ENCODE measurements around the gene HELZ2.

HELZ2 gene

GRCh38 chr20:63556873-63557478 is 17.1 kb downstream of the HELZ2 start:
- Mint-ChIP-seq H3K4me1 (ENCODE audit: low read depth) (peaks cover 7% of the 10 kb centered on the region), H3K27me3 (ENCODE audit: low read depth) (peaks cover 6% of the 10 kb centered on the region), H3K36me3 (ENCODE audit: low read depth) (peaks cover 13% of the 10 kb centered on the region), H3K27ac (no peak overlapping the region), H3K4me3 (no peak overlapping the region), H3K9me3 (no peaks in the 10 kb centered on the region)

- H3K4me3 Mint-ChIP-seq, result no peak overlapping the region
- H3K36me3 Mint-ChIP-seq (ENCODE audit: low read depth), result peaks cover 11% of the 10 kb centered on the region
- peaks cover 10% of the 10 kb centered on the region for H3K4me1 Mint-ChIP-seq (ENCODE audit: low read depth)
- H3K27ac Mint-ChIP-seq, result no peak overlapping the region
- no peaks in the 10 kb centered on the region for H3K9me3 Mint-ChIP-seq
- H3K27me3 Mint-ChIP-seq (ENCODE audit: low read depth), result peaks cover 9% of the 10 kb centered on the region
Measured at GRCh38 chr20:63555661-63556381, 18.2 kb downstream of the HELZ2 start.

GRCh38 chr20:63554361-63555278 is 19.4 kb downstream of the HELZ2 start:
- H3K9me3 Mint-ChIP-seq, result no peaks in the 10 kb centered on the region
- no peak overlapping the region for H3K27ac Mint-ChIP-seq
- peak overlapping the region; percentile 14 for H3K4me3 Mint-ChIP-seq
- H3K4me1 Mint-ChIP-seq (ENCODE audit: low read depth), result peaks cover 10% of the 10 kb centered on the region
- peaks cover 18% of the 10 kb centered on the region for H3K27me3 Mint-ChIP-seq (ENCODE audit: low read depth)
- H3K36me3 Mint-ChIP-seq (ENCODE audit: low read depth), result peaks cover 6% of the 10 kb centered on the region

GRCh38 chr20:63553933-63554290 is 20.1 kb downstream of the HELZ2 start, which contains the start of gene FNDC11:
Gene FNDC11 (plus strand): TSS chr20:63554159. CDS start chr20:63555664, 1,505 bp downstream.
- peak within 1 kb of the TSS; percentile 91 for H3K27ac Mint-ChIP-seq
- H3K27me3 Mint-ChIP-seq (ENCODE audit: low read depth), result peaks cover 24% of the 10 kb centered on the region
- no peaks in the 10 kb centered on the region for H3K9me3 Mint-ChIP-seq
- peaks cover 4% of the 10 kb centered on the region for H3K36me3 Mint-ChIP-seq (ENCODE audit: low read depth)
- peak within 1 kb of the TSS; percentile 72 for H3K4me3 Mint-ChIP-seq
- peaks cover 10% of the 10 kb centered on the region for H3K4me1 Mint-ChIP-seq (ENCODE audit: low read depth)

GRCh38 chr20:63553251-63553932 is 20.6 kb downstream of the HELZ2 start:
- Mint-ChIP-seq H3K4me1 (ENCODE audit: low read depth) (peaks cover 10% of the 10 kb centered on the region), H3K36me3 (ENCODE audit: low read depth) (peaks cover 4% of the 10 kb centered on the region), H3K4me3 (peak overlapping the region; percentile 72), H3K27ac (peak overlapping the region; percentile 91), H3K9me3 (no peaks in the 10 kb centered on the region), H3K27me3 (ENCODE audit: low read depth) (peaks cover 27% of the 10 kb centered on the region)

GRCh38 chr20:63552481-63553249 is 21.4 kb downstream of the HELZ2 start:
- peak overlapping the region; percentile 72 for H3K4me3 Mint-ChIP-seq
- H3K27me3 Mint-ChIP-seq (ENCODE audit: low read depth), result peaks cover 27% of the 10 kb centered on the region
- no peaks in the 10 kb centered on the region for H3K9me3 Mint-ChIP-seq
- peaks cover 10% of the 10 kb centered on the region for H3K4me1 Mint-ChIP-seq (ENCODE audit: low read depth)
- H3K36me3 Mint-ChIP-seq (ENCODE audit: low read depth), result peaks cover 3% of the 10 kb centered on the region
- H3K27ac Mint-ChIP-seq, result peak overlapping the region; percentile 91

- Mint-ChIP-seq H3K4me3 (no peak overlapping the region), H3K27me3 (ENCODE audit: low read depth) (peaks cover 27% of the 10 kb centered on the region), H3K27ac (peak overlapping the region; percentile 62), H3K9me3 (no peaks in the 10 kb centered on the region), H3K36me3 (ENCODE audit: low read depth) (no peaks in the 10 kb centered on the region), H3K4me1 (ENCODE audit: low read depth) (peaks cover 8% of the 10 kb centered on the region)
Measured at GRCh38 chr20:63551068-63551467, 23.0 kb downstream of the HELZ2 start.

- Mint-ChIP-seq H3K4me3 (no peak overlapping the region), H3K36me3 (ENCODE audit: low read depth) (no peaks in the 10 kb centered on the region), H3K27ac (no peak overlapping the region), H3K27me3 (ENCODE audit: low read depth) (peaks cover 31% of the 10 kb centered on the region), H3K9me3 (no peaks in the 10 kb centered on the region), H3K4me1 (ENCODE audit: low read depth) (peaks cover 8% of the 10 kb centered on the region)
Measured at GRCh38 chr20:63549679-63550282, 24.3 kb downstream of the HELZ2 start.

GRCh38 chr20:63549019-63549418 is 25.0 kb downstream of the HELZ2 start:
- H3K9me3 Mint-ChIP-seq, result no peaks in the 10 kb centered on the region
- H3K27ac Mint-ChIP-seq, result no peak overlapping the region
- H3K36me3 Mint-ChIP-seq (ENCODE audit: low read depth), result no peaks in the 10 kb centered on the region
- H3K27me3 Mint-ChIP-seq (ENCODE audit: low read depth), result peaks cover 31% of the 10 kb centered on the region
- H3K4me1 Mint-ChIP-seq (ENCODE audit: low read depth), result peaks cover 8% of the 10 kb centered on the region
- no peak overlapping the region for H3K4me3 Mint-ChIP-seq

- Mint-ChIP-seq H3K27ac (no peak overlapping the region), H3K36me3 (ENCODE audit: low read depth) (no peaks in the 10 kb centered on the region), H3K4me1 (ENCODE audit: low read depth) (peaks cover 8% of the 10 kb centered on the region), H3K4me3 (no peak overlapping the region), H3K27me3 (ENCODE audit: low read depth) (peaks cover 31% of the 10 kb centered on the region), H3K9me3 (no peaks in the 10 kb centered on the region)
Measured at GRCh38 chr20:63548542-63548941, 25.5 kb downstream of the HELZ2 start.

- no peaks in the 10 kb centered on the region for H3K9me3 Mint-ChIP-seq
- H3K27me3 Mint-ChIP-seq (ENCODE audit: low read depth), result peaks cover 30% of the 10 kb centered on the region
- H3K4me1 Mint-ChIP-seq (ENCODE audit: low read depth), result peaks cover 7% of the 10 kb centered on the region
- H3K4me3 Mint-ChIP-seq, result no peak within 1 kb of the TSS
- no peaks in the 10 kb centered on the region for H3K36me3 Mint-ChIP-seq (ENCODE audit: low read depth)
- H3K27ac Mint-ChIP-seq, result no peak within 1 kb of the TSS
Measured at GRCh38 chr20:63547725-63548480, 26.1 kb downstream of the HELZ2 start, which contains the start of gene SRMS. Gene SRMS (minus strand): TSS chr20:63547749. CDS start chr20:63547463, 286 bp downstream.

GRCh38 chr20:63546956-63547724 is 26.9 kb downstream of the HELZ2 start:
- H3K4me1 Mint-ChIP-seq (ENCODE audit: low read depth), result peaks cover 2% of the 10 kb centered on the region
- H3K9me3 Mint-ChIP-seq, result no peaks in the 10 kb centered on the region
- peaks cover 25% of the 10 kb centered on the region for H3K27me3 Mint-ChIP-seq (ENCODE audit: low read depth)
- H3K27ac Mint-ChIP-seq, result no peak overlapping the region
- no peak overlapping the region for H3K4me3 Mint-ChIP-seq
- H3K36me3 Mint-ChIP-seq (ENCODE audit: low read depth), result no peaks in the 10 kb centered on the region

Measured in T-helper 1 cell treated with Interleukin-12 subunit alpha and Interleukin-12 subunit beta and Interleukin-4 antibody, amounts not matched to agents 30 μg/mL and 1 μg/mL, for 36 hours (primary cell).